CD1c-positive myeloid dendritic cell (primary cell): ENCODE data around the gene SASH1.
"Not testable (repeated sequence)": the region's sequence is repeated elsewhere in the genome, so short reads cannot be mapped to it uniquely, and the experiment has no call there.

Source experiments
- DNase-seq: peaks from one replicate; pipeline ENCODE4 v3.0.0-alpha.2; 2016; ENCODE audit errors: extremely low spot score

The SASH1 gene

GRCh38 chr6:148328876-148329555 lies 13.6 kb upstream of the SASH1 start:
- DNase-seq = no peak

GRCh38 chr6:148329596-148330381 lies 12.8 kb upstream of the SASH1 start:
- no peak for DNase-seq

GRCh38 chr6:148332088-148332487 lies 10.6 kb upstream of the SASH1 start:
- no peak for DNase-seq

GRCh38 chr6:148336901-148337300 lies 5.7 kb upstream of the SASH1 start:
- DNase-seq = no peak

GRCh38 chr6:148339766-148340165 lies 2.9 kb upstream of the SASH1 start:
- no peak for DNase-seq

- no peak for DNase-seq
These were observed 1.9 kb upstream of the SASH1 start for GRCh38 chr6:148340586-148341297.

GRCh38 chr6:148342100-148342349 lies 613 bp upstream of the SASH1 start:
- DNase-seq = no peak

- no peak for DNase-seq
These were observed 577 bp downstream of the SASH1 start for GRCh38 chr6:148343047-148343782.

- no peak for DNase-seq
These were observed 2.5 kb downstream of the SASH1 start for GRCh38 chr6:148345176-148345575.

- no peak for DNase-seq
These were observed 2.9 kb downstream of the SASH1 start for GRCh38 chr6:148345578-148345977.

- DNase-seq = no peak
These were observed 4.2 kb downstream of the SASH1 start for GRCh38 chr6:148346681-148347440.

GRCh38 chr6:148347441-148348054 lies 4.9 kb downstream of the SASH1 start:
- no peak for DNase-seq

GRCh38 chr6:148348335-148348734 lies 5.7 kb downstream of the SASH1 start:
- DNase-seq = no peak

GRCh38 chr6:148348778-148349177 lies 6.1 kb downstream of the SASH1 start:
- no peak for DNase-seq

GRCh38 chr6:148349466-148349865 lies 6.8 kb downstream of the SASH1 start:
- no peak for DNase-seq

GRCh38 chr6:148351309-148351708 lies 8.7 kb downstream of the SASH1 start:
- no peak for DNase-seq

- not testable (repeated sequence) for DNase-seq
These were observed 9.8 kb downstream of the SASH1 start for GRCh38 chr6:148352421-148352820.

- DNase-seq = no peak
These were observed 15.7 kb downstream of the SASH1 start for GRCh38 chr6:148358196-148358785.

GRCh38 chr6:148359228-148359627 lies 16.6 kb downstream of the SASH1 start:
- no peak for DNase-seq

- DNase-seq = peak; percentile 89
These were observed 21.6 kb downstream of the SASH1 start for GRCh38 chr6:148364056-148364824.
